ENCODE measurements around the gene FMN1. TPM values are rescaled to one million over a fixed set of nuclear protein-coding genes. Genes with fewer than 3 reads are reported as not detected.

FMN1 gene
- total and polyA plus RNA-seq, 2 of the 8 experiments (the other 6 are each of a cell fraction or from before 2014, with no cell fraction given), result 0.27 to 3.7 TPM

GRCh38 chr15:33132233-33132580, 62.3 kb downstream of the FMN1 start (continued):
- TF ChIP-seq SAP30 (IDR thresholded peaks at IDR 0.05; ENCODE audit: insufficient read depth, insufficient replicate concordance, low read length), result no peak
- no peak for TF ChIP-seq SP4 (IDR thresholded peaks at IDR 0.05; ENCODE audit: low read length)
- TF ChIP-seq TCF12 (IDR thresholded peaks at IDR 0.05; ENCODE audit: low read depth, low read length), result no peak
- no peak for TF ChIP-seq NANOG (IDR thresholded peaks at IDR 0.05; ENCODE audit: insufficient read depth, low read depth, low read length, poor library complexity, severe bottlenecking)
- no peak for TF ChIP-seq ATF3 (IDR thresholded peaks at IDR 0.05; ENCODE audit: insufficient read depth, low read depth, low read length)
